Skin of body (tissue), 2 donors: ENCODE measurements around the gene GPR107. TPM values are rescaled to one million over a fixed set of nuclear protein-coding genes. Genes with fewer than 3 reads are reported as not detected.
A peak's percentile ranks its signal among the peaks of the same experiment; 100 is the strongest.

Experiments used
- DNase-seq: peaks from one replicate; lab custom pipeline; 2025; lab: John Stamatoyannopoulos, UW
- total RNA-seq: library from RNA; depleted of rRNA; stranded (reverse); fragments of >200 nt; gene quantifications from one replicate; pipeline ENCODE4 v1.2.3, GENCODE V29; 2014

Gene GPR107
- total RNA-seq, 1 donor from 2014 or later, result 31.4 TPM

DNA sequence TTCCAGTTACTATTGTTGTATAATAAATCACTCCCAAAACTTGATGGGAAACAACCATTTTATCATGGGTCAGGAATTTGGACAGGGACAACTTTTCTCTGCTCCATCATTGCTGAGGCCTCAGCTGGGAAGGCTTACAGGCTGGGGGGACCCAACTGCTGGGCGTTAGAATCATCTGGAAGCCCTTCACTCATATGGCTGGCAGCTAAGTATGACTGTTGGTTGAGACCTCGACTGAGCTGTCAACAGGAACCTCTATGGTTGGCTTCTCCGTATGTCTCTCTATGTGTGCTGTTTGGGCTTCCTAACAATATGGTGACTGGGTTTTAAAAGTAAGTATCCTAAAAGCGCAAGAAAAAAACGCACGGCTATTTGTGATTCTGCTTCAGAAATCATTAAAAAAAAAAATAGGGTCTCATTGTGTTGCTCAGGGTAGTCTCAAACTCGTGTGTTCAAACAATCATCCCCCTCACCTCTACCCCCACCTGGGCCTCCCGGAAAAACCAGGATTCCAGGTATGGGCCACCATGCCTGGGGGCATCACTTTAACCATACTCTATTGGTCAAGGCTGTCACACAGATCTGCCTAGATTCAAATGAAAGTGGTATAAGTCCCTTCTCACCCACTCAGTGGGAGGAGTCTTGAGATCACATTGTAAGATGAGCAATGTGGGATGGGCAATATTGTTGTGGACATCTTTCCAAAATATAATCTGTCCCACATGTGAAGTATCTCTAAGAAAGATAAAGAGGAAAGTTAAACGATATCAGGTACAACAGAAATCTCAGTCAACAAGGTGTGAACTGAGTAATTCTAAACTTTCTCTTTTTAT is 26.0 kb upstream of the GPR107 start:
- DNase-seq, result no peak

DNA sequence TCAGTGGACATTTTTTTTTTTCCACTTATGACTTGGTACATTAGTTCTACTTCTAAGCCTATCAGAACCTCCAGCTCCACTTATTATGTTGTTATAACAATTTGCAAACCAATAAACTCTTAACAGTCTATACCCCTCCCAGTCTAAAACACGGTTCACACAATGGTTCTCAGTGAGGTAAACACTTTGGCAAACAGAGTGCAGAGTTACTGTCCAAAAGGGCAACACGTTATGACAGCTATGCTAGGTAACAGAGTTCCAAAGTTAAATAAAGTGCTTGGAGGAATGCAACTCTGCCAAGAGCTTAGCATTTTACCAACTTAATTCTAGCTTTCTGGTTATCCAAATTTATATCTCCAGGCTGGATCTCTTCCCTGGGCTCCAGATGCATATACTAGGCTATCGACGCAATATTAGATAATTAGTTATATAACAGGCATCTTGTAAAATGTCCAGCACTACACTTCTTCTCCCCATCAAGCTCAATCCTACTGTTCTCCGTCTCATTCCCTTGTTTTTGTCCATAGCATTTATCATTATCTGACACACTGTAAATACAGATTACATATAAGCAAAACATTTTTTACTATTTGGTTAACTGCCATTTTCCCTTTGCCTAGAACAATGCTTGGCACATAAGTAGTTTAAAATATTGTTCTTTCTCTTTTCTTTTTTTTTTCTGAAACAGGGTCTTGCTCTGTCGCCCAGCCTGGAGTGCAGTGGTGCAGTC is 25.0 kb upstream of the GPR107 start:
- no peak for DNase-seq

DNA sequence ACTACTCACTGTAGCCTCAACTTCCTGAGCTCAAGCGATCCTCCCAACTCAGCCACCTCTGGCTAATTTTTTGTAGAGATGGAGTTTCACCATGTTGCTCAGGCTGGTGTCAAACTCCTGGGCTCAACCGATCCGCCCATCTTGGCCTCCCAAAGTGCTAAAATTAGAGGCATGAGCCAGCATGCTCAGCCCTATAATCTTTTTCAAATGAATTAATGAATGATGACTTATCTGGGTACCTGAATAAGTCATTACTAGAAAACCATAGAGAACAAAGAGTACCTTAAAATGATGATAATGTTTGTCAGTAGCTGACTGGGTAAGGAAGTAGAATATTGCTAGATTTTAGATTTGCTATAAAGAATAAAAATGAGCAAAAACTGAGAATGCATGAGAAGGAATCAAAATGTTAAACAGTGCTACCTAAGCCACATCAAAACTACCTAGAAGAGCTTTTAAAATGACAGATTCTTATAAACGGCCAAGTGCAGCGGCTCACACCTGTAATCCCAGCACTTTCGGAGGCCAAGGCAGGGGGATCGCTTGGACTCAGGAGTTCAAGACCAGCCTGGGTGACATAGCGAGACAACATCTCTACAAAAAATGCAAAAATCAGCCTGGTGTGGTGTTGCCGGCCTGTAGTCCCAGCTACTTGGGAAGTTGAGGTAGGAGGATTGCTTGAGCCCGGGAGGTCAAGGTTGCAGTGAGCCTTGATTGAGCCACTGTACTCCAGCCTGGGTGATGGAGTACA is 24.3 kb upstream of the GPR107 start:
- DNase-seq, result no peak

DNA sequence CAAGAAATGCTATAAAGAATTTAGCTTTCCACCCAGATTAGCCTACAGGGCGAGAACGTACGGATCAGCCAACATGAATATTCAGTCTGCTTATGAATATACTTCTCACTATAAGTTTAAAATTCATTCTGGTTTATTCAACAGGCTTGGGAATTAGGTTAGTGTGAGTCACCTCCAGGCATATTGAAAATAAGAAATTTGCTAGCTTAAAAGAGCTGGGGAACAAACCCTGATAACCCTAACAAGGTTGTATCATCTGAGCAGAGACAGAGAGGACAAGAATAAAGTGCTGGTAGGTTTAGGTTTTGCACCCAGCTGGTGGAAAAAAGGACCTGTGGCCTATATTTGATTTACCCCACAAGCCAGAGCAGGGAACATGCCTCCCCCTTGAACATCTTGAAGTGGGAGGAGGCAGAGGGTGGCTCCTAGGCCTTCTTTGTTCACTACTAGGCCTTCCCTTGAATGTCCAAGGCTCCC is 23.0 kb upstream of the GPR107 start:
- no peak for DNase-seq

DNA sequence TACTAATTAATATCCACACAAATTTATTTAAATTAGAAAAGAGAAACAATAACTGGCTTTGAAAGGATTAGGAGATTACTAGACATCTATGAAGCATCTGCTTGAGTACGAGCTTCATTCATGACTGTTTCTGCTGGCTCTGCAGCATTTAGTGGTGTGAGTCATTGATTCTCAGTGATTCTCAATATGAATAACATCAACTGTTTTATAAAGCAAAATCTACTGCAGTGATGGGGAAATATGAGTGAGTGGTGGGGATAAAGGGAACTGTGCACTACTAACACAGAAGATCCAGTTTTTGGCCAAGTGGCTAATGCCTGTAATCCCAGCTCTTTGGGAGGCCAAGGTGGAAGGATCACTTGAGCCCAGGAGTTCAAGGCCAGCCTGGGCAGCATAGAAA is 19.1 kb upstream of the GPR107 start:
- DNase-seq, result no peak

DNA sequence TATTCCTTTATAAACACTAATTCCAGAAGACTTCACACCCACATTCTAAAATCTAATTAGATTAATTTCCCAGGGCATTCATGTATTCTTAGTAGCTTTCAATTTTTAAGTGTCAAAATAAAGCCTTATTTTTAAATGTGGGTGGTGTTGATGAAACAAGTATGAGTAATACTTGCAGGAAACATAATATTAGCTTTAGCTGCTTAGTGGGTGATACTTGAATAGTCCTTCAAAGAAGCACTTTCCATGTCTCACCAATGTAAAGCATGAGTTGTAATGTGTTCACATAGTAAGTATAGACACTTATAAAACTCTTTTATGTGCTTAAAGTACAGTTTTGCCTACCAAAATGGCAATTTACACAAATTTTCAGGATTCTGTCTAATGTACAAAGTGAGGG is 17.6 kb upstream of the GPR107 start:
- DNase-seq, result no peak

DNA sequence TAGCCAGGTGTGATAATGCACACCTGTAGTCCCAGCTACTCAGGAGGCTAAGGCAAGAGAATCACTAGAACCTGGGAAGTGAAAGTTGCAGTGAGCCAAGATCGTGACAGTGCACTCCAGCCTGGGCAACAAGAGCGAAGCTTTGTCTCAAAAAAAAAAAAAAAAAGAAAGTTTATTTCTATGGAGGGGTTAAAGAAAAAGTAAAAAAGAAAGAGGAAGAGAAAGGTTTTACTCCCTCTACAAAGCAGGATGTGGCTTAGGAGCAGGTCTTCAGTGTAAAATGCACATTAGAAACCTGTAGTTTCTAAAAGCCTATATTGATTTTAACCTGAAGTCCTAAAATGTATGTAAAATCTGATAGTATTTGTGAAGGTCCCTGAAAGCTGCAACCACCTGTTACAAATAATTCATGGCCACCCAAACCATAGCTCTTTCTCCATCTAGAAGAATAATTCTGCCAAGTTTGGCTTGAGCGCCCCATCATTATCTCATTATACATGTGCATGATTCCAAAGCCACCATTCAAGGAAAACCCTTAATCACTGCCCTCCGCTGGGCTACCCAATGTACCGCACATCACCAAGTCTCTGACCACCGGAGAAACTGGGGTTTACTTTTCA is 14.1 kb upstream of the GPR107 start:
- DNase-seq, result no peak

DNA sequence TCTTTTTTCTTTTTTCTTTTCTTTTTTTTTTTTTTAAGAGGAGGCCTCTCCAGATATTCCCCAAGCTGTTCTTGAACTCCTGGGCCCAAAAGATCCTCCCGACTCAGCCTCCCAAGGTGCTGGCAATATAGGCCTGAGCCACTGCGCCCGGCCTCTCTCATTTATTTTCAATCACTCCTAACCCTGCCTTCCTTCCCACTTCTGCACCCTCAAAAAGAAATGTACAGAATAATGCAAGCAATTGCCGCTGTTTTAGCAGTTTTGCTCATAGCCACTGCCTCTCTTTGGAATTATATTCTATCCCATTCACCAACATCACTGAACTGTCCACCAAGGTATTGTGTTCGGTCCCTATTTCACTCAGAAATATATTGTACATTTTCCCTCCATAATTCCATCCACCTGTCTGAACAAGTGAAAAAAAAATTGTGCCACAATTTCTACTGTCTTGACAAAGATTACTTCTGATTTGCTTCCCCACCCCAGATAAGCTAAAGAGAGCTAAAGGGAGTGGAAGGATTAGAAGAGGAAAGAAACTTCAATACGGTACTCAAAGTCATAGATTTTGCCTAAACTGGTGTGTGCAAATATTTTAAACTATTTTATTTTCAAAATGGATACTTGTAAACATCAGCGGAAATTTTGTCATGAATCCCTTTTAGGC is 12.6 kb upstream of the GPR107 start:
- DNase-seq, result no peak

DNA sequence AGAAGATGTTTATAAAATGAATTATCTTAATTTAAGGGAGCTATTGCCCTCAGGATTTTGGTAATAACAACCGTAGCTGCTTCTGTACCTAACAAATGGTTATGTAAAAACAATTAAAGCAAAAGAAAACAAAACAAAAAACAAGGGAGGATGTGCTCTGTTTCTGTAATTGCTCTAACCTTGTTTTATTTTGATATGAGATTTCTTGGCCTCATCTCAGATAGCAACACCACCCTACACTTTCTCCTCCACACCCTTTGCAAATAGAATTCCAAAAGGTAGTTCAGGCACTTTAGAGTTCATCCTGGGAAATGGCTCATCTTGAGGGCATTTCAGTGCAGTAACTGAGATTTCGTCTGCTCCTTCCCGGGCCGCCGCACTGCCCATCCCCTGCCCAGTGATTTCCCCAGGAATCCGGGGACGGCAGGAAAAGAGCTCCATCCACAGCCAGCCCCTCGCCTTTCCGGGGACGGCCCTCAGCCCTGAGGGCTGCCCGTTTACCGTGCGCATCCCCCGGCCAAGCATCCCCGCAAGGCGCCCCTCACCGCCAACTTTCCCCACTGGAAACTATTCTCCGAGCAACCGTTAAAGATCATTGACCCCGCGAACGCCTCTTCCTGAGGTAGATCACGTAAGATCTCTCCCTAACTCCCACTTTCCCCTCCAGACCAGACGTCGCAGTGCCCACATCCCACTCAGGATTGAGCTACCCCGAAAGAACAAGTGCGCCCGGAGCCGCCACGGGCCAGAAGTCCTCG is 11.9 kb upstream of the GPR107 start:
- DNase-seq, result no peak

DNA sequence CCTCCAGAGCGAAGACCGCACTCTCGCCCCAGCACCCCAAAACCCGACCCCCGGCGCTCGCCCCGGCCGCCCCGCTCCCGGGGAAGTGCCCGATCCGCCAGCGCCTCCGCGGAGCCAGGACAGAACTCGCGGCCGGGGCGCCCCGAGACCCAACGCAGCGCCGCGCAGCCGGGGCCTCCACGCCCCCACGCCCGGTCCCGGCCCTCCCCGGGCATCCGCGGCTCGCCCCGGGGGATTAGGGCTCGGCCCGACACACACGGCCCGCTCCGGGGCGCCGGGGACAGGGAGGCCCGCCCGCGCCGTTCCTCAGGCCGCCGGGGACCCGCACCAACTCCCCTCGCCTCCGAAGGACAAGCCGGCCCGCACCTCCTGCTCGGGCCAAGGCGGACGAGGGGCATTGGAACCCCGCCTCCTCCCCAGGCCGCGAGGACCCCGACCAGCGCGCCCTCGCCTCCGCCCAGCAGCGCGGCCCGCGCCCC is 11.3 kb upstream of the GPR107 start:
- DNase-seq, result no peak

DNA sequence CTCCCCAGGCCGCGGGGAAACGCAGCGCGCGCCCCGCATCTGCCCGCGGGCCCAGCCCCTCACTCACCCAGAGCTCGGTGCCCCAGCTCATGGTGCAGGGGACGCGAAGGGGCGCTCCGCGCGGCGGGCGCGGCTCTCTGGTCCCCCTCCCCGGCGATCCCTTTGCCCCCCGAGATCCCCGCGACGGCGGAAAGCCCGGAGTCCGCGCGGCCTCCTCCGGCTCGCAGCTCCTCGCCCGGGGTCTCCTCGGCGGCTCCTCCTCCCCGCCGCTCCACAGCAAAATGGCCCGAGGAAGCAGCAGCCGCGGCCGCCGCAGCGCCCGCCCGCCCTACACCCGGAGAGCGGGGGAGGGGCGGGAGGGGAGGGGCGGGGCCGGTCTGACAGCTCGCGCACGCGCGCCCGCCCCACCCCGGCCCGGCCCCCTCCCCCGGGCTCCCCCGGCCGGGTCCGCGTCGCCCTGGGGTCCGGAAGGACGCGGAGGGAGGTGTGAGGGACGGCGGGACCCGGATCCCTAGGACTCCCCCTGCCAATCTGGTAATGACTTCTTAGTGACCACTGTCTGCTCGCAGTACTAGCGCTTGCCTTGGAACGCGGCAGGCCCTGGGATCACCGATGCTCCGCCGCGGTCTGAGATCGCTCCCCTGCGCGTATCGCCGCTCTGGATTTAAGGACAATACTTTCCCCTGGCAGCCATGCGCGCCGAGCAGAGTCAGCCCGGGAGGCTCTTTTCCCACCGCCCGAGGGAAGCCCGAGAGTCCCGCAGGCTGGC is 10.6 kb upstream of the GPR107 start, which contains the start of gene FNBP1:
Gene FNBP1, minus strand, starts transcription at position 305 of the 769 bp plus-strand sequence. Its CDS starts 214 bp downstream, at position 91.
- DNase-seq, result peak; percentile 70

DNA sequence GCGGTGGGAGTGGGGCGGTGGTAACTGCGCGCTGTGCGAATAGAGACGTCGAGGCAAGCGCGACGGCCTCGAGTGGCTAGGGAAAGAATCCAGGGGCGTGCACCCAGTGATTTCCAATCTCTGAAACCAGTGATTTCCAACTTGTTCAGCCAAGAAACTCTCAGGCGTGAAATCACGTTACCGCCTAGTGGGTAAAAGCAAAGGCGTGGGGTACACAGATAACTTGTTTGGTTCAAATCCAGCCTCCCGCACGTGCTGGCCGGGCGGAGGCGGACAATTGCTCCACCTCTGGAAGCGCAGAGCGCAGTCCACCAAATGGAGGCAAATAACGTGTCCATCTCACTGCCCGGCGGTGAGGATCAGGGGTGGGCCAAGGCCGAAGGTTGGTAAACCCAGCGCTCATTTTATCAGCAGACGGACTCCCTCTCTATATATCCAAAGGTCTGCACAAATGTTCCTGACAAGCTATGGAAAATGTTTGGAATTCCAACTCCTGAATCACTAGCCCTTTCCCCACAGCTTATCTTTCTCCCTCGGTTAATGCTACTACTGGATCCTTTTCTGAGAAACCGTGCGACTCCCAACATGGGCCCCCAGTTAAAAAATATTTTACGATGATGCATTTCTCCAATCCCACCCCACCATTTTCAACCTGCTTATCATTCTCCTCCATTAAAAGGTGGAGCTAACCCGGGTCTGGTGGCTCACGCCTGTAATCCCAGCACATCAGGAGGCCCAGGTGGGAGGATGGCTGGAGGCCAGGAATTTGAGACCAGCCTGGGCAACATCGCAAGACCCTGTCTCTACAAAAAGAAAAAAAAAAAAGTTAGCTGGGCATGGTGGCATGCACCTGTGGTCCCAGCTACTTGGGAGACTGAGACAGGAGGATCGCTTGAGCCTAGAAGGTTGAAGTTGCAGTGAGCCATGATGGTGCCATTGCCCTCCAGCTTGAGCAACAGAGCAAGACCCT is 9.8 kb upstream of the GPR107 start:
- peak; percentile 48 for DNase-seq

DNA sequence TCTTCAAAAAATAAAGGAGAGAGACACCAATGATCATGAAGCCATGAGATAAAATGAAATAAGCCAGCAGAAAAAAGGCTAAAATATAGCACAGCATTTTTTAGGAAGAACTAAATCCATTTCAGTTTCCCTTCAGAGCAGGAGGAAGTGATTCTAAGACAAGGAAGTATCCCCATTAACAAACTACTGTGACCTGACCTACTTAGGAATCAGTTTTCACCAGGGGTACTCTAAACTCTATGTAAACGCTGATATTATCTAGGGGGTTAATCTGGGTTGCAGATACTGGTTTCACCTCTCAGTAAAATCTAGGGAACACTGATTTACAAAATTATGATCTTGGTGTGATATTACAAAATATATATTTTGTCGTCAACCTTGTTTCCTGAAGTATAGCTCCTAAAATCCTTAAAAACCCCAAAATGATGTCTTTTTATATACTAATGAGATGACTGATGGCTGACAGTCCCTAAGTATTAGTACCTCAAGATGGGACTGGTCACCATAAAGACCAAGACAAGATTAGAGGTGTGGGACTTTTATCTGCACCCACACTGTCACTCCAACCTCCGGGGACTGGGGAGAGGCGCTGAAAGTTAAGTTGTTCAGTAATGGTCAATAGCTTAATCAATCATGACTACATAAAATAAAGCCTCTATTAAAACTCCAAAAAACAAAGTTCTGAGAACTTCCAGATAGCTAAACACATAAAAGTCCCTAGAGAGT is 7.8 kb upstream of the GPR107 start:
- DNase-seq, result no peak

DNA sequence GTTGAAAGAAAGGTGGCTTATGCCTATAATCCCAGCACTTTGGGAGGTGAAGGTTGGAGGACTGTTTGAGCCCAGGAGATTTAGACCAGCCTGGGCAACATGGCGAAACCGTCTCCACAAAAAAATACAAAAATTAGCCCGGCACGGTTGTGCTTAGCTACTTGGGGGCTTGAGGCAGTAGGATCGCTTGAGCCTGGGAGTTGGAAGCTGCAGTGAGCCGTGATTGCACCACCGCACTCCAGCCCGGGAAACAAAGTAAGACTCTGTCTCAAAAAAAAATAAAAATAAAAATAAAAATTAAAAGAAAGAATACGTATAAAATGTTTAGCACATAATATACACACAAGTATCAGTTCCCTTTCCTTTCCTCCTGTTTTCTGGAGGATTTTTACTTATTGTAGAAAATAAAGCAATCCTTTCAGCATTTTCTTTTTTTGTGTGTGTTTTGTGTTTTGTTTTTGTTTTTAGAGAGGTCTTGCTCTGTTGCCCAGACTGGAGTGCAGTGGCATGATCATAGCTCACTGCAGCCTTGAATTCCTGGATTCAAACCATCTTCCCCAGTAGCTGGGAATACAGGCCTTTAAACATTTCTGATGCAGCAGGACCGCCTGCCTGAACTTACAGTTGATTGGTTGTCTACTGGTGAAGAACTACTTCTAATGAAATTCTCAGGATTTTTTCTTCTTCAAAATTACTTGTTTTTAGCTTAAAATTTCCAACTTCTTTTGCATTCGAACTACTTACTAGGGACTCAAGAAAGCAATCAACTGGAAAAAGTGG is 4.1 kb upstream of the GPR107 start:
- DNase-seq, result no peak

DNA sequence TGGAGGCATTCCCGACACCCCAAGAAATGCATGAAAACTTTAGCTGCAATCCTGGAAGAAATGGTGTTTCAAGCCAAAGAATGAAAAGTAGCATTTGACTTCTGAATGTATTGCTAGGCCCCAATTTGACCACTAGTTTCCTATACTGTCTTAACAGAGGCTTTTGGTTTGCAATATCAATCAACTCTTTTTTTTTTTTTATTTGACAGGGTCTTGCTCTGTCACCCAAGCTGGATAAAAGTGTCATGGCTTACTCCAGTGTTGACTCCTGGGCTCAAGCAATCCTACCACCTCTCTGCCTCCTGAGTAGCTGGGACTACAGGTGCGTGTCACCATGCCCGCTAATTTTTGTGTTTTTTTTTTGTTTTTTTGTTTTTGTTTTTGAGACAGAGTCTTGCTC is 3.2 kb upstream of the GPR107 start:
- DNase-seq, result no peak

DNA sequence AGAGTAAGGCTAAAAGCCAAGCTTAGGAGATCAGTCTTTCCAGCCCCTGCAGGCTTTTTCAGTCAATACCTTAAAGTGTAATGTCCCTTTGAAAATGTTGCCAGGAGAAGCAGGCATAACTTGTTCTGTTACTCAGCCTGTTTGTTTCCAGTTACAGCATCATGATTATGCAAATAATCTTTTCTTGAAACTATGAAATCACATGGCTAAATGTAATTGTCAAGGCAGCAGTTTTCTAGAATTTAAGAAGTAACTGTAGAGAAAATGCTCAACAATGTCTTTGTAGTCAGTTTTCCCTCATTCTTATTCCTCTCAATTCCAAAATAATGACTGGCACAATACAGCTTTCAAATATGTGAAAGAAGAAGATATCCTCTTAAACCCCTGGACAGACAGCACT is 1.9 kb upstream of the GPR107 start:
- DNase-seq, result peak; percentile 41

DNA sequence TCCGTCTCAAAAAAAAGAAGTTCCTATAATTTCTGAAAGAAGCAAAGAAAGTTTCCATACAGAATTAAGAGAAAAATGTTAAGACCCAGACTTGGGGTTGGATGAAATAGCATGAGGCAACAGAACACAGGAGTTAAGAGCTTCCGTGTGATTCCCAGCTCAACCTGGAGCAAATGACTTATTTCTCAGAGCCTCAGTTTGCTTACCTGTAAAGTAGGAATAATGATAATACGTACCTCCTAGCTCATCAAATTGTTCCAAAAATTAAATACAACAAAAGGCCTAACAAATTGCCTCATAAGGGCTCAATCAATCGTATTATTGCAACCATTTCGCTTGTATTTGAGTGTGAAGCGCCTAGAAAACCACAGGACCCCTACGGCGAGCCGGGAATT is 600 bp upstream of the GPR107 start:
- no peak for DNase-seq
